Activated CD8-positive, alpha-beta T cell treated with anti-CD3 and anti-CD28 coated beads, Interleukin-2, amount 10 ng/mL, durations not matched to agents 7 days and 5 days (primary cell): ENCODE results near the gene STK17A. TPM values are rescaled to one million over a fixed set of nuclear protein-coding genes. Genes with fewer than 3 reads are reported as not detected.

Source experiments
- total RNA-seq, 2 experiments: library from RNA; stranded (reverse); gene quantifications; one replicate each; pipeline ENCODE4 v1.2.3, GENCODE V29; 2021

The STK17A gene
- total RNA-seq, 2 experiments from 2014 or later, result 67.9 to 69.0 TPM

Other genes with a start within 250 kb of the STK17A start
- 10 to 100 TPM; 52.0 to 52.7 TPM for gene COA1, start 146.4 kb downstream of the STK17A start, total RNA-seq
- gene BLVRA, start 175.6 kb downstream of the STK17A start, total RNA-seq, result 10 to 100 TPM; 25.7 to 29.2 TPM